ENCODE measurements around the gene ITGB1BP2.
"Not testable (repeated sequence)": the region's sequence is repeated elsewhere in the genome, so short reads cannot be mapped to it uniquely, and the experiment has no call there.

The ITGB1BP2 gene

GRCh38 chrX:71321731-71322130, 20.2 kb downstream of the ITGB1BP2 start:
- H3K4me1 ChIP-seq (ENCODE audit: insufficient read depth, low read length) = no peaks in the 10 kb centered on the region
- peaks cover 1% of the 10 kb centered on the region for H3K36me3 ChIP-seq (ENCODE audit: insufficient read depth, low read length)
- H3K4me3 ChIP-seq (ENCODE audit: low read length) = no peak overlapping the region
- H3K27me3 ChIP-seq (ENCODE audit: insufficient read depth, low read length) = no peaks in the 10 kb centered on the region
- no peak overlapping the region for H2AFZ ChIP-seq (ENCODE audit: low read depth, low read length)
- no peaks in the 10 kb centered on the region for H3K9me3 ChIP-seq (ENCODE audit: low read length)

- not testable (repeated sequence) for H3K4me3 ChIP-seq (ENCODE audit: low read length); H3K4me1 ChIP-seq (ENCODE audit: insufficient read depth, low read length); H3K36me3 ChIP-seq (ENCODE audit: insufficient read depth, low read length); H3K27me3 ChIP-seq (ENCODE audit: insufficient read depth, low read length); H3K9me3 ChIP-seq (ENCODE audit: low read length); H2AFZ ChIP-seq (ENCODE audit: low read depth, low read length)
Observed at GRCh38 chrX:71324452-71324851, 22.9 kb downstream of the ITGB1BP2 start.

GRCh38 chrX:71326394-71326793, 24.8 kb downstream of the ITGB1BP2 start:
- H3K4me3 ChIP-seq (ENCODE audit: low read length) = no peak overlapping the region
- H3K36me3 ChIP-seq (ENCODE audit: insufficient read depth, low read length) = peaks cover 1% of the 10 kb centered on the region
- H3K4me1 ChIP-seq (ENCODE audit: insufficient read depth, low read length) = no peaks in the 10 kb centered on the region
- no peak overlapping the region for H2AFZ ChIP-seq (ENCODE audit: low read depth, low read length)
- H3K27me3 ChIP-seq (ENCODE audit: insufficient read depth, low read length) = no peaks in the 10 kb centered on the region
- no peaks in the 10 kb centered on the region for H3K9me3 ChIP-seq (ENCODE audit: low read length)

- not testable (repeated sequence) for H3K9me3 ChIP-seq (ENCODE audit: low read length); H3K36me3 ChIP-seq (ENCODE audit: insufficient read depth, low read length); H2AFZ ChIP-seq (ENCODE audit: low read depth, low read length); H3K4me3 ChIP-seq (ENCODE audit: low read length); H3K27me3 ChIP-seq (ENCODE audit: insufficient read depth, low read length); H3K4me1 ChIP-seq (ENCODE audit: insufficient read depth, low read length)
Observed at GRCh38 chrX:71349151-71349665, 47.7 kb downstream of the ITGB1BP2 start.

DNA sequence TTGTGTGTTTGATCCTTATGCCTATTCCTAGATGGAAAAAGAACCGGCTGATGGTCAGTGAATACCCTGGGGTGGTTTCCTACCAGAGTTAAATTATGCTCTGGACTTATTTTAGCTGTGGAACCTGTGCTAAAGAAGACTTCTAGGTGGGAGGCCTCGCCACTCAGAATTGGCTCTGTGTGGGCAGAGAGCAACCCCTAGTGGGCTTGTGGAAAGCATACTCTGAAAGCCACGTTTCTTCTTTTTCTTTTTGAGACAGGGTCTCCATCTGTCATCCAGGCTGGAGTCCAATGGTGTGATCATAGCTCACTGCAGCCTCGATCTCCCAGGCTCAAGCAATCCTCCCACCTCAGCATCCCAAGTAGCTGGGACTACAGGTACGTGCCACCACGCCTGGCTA, 48.3 kb downstream of the ITGB1BP2 start:
- H3K27me3 ChIP-seq (ENCODE audit: insufficient read depth, low read length); H3K36me3 ChIP-seq (ENCODE audit: insufficient read depth, low read length); H3K9me3 ChIP-seq (ENCODE audit: low read length); H2AFZ ChIP-seq (ENCODE audit: low read depth, low read length); H3K4me3 ChIP-seq (ENCODE audit: low read length); H3K4me1 ChIP-seq (ENCODE audit: insufficient read depth, low read length): not testable (repeated sequence)

GRCh38 chrX:71352439-71352838, 50.9 kb downstream of the ITGB1BP2 start:
- not testable (repeated sequence) for H2AFZ ChIP-seq (ENCODE audit: low read depth, low read length); H3K36me3 ChIP-seq (ENCODE audit: insufficient read depth, low read length); H3K4me3 ChIP-seq (ENCODE audit: low read length); H3K4me1 ChIP-seq (ENCODE audit: insufficient read depth, low read length); H3K9me3 ChIP-seq (ENCODE audit: low read length); H3K27me3 ChIP-seq (ENCODE audit: insufficient read depth, low read length)

All from neuron (in vitro differentiated cells).